Activated CD4-positive, alpha-beta T cell treated with anti-CD3 and anti-CD28 coated beads for 48 hours (primary cell): ENCODE data around the gene P2RX4.
"Not testable (repeated sequence)": the region's sequence is repeated elsewhere in the genome, so short reads cannot be mapped to it uniquely, and the experiment has no call there.

Experiments
- DNase-seq: peaks from one replicate; pipeline ENCODE4 v3.0.0-alpha.2; 2020

Gene P2RX4

DNA sequence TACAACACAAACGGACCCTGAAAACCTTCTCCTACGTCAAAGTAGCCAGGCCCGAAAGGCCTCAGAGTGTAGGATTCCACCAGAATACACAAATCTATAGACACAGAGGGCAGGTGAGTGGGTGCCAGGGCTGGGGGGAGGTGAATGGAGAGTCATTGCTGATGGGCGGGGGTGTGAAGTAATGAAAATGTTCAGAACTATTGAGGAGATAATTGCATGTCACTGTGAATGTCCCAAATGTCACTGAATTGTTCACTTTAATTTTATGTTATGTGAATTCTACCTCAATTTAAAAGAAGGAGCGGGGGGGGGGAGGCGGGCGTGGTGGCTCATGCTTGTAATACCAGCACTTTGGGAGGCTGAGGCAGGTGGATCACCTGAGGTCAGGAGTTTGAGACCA is 36.0 kb downstream of the P2RX4 start:
- DNase-seq: no peak

DNA sequence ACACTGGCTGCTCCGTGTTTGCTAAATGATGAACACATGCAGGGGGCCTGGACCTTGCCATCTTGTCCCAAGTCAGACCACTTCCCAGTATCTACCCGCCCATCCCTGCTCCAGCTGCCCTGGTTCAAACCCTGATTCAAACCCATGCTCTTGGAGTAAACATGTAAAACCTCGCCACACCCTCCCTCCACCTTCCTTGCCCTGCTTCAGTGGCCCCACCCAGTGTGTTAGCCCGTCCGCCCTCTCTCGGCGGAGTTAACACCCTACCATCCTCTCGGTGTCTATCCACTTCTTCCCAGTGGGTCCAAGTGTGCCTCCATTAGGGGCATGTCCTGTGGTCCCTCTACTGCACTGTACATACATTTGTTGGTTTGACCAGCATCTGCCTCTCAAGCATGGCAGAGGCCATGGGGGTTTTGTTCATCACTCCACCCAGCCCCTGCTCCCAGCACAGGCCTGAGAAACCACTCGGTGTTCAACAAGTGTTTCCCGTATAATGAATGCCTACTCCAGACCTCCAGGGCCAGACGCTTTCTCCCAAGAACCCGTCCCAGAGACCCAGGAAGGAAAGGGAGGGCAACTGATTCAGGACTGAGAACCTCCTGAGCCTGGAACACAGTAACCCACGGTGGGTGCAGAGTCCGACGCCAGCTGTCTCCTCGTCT is 37.1 kb downstream of the P2RX4 start:
- no peak for DNase-seq

DNA sequence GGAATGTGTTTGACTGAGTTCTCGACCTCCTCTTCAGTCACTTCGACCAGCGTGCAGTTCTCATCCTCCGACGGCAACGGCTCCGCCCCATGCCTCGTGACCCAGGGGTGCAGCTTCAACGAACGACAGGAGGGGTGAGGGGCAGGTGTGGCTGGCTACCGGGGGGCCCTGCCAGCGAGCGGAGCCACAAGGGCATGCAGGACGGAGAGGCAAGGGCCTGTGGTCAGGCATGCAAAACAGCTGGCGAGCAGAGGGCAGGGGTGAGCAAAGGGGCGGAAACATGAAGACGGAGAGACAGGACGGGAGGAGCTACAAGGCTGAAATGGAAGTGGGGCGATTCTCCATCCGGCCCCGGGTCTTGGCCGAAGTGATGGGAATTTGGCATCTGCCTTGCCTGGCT is 38.7 kb downstream of the P2RX4 start:
- DNase-seq: no peak

DNA sequence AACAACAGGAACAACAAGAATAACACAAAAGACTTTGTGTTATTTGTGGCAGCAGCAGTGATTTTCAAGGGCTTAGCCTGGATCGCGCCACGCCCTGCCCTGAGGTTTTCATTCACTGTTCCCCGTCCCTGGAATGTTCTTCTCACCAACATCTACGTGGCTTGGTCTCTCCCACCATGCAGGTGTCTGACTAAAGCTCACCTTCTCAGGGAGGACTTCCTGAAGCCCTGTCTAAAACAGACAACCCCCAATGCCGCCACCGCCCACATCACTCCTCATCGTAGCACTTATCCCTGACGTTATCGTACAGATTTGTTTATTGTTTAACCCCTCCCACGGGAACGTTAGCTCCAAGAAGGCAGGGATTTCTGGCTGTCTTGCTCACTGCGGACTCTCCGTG is 40.4 kb downstream of the P2RX4 start:
- DNase-seq: no peak

DNA sequence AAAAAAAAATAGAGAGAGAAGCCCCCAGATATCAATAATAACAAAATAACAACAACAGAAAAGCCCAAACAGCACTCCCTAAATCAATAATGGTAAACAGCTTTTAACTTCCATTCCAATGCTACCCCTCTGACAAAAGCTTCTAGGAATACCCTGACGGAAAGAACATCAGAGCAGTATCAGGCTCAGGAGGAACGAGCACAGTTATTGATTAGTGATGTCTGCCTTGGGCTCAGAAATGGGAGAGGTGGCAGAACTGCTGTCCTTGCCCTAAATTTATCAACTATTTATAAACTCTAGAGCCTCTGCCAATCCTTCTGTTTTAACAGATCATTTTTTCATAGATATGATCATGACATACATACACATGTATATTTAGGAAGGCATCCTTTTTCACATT is 41.9 kb downstream of the P2RX4 start:
- DNase-seq: no peak

DNA sequence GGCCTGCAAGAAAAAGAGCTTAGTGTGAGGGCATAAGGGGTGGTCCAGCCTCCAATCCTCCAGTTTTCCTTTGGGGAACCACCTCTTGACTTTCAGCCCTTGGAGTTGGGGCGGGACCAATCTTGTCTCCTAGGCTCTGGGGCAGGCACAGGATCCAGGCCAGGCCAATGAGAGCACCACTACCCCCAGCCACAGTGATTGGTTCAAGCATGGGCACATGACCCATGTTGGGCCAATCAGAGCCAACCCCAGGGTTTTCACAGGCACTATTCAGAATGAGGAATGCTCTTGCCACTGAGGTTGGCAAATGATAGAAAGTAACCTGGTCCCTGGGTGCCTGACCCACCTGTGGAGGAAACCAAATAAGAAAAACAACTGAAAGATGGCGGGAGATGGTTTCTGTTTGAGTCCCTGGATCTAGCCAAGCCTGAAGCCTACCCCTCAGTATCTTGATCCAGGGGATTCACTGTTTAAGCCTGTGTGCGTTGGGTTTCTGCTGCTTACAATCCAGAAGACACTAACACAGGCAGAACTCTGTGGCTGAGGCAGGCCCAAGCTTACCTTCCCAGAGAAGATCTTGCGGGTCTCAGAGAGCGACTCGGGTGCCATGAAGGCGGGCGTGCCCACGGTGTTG is 42.9 kb downstream of the P2RX4 start:
- no peak for DNase-seq

DNA sequence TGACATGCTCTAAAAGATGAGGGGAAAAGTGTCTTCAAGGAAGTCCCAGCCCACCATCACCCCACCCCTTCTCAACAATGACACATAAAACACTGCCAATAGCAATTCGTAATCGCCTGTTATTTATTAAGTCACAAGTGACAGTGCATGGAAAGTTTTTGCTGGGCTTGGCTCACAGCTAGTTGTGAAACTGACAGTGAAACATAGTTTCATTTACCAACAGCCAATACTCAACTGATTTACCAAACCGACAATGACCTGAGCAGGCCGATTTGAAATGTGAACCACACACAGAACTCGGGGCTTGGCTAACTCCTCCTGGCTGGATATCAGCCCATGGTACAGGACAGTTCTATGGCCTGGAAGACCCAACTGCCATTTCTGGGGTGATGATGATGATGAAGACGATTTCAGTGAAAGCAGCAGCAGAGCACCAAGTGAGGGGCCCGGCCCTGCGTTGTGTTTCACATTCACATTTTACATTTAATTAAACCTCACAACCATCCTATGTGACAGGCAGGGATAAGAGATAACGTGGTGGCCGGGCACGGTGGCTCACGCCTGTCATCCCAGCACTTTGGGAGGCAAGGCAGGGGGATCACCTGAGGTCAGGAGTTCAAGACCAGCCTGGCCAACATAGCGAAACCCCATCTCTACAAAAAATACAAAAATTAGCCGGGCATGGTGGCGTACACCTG is 43.9 kb downstream of the P2RX4 start:
- no peak for DNase-seq

DNA sequence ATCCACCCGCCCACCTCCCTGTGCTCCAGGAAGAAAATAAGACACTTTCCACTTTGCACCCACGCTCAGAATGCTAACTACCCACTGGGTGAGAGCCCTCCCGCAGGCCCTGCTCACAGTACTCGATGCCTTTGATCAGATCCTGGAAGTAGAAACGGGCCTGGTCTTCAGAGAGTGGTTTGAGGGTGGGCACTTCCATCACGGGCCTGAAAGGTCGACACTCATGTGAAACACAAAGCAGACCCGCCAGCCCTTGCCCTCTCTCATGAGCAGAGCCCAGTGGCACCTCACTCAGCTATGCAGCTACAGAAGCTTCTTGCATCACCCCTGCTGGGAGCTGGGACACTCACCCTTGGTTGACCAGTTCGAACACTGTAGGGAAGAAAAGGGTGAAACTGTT is 45.5 kb downstream of the P2RX4 start:
- no peak for DNase-seq

DNA sequence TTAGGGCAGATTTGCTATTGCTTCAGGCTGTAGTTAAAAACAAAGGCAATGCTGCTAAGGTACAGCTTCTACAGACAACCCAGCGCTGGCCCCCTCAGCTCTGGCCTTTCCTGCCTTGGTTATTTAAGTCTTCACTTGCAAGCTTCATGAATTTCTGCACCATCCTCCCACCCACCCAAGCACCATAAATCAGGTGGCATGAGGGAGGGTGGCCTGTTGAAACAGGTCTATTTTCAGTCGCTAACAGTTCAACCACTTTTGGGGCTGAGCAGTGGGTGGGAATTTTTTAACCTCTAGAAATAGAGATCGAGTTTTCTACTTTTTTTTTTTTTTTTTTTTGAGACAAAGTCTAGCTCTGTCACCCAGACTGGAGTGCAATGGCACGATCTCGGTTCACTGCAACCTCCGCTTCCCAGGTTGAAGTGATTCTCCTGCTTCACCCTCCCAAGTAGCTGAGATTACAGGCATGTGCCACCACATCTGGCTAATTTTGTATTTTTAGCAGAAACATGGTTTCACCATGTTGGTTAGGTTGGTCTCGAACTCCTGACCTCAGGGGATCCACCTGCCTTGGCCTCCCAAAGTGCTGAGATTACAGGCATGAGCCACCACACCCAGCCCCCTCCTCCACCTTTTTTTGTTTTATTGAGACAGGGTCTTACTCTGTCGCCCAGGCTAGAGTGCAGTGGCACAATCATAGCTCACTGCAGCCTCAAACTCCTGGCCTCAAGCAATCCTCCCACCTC is 47.9 kb downstream of the P2RX4 start:
- DNase-seq: not testable (repeated sequence)

DNA sequence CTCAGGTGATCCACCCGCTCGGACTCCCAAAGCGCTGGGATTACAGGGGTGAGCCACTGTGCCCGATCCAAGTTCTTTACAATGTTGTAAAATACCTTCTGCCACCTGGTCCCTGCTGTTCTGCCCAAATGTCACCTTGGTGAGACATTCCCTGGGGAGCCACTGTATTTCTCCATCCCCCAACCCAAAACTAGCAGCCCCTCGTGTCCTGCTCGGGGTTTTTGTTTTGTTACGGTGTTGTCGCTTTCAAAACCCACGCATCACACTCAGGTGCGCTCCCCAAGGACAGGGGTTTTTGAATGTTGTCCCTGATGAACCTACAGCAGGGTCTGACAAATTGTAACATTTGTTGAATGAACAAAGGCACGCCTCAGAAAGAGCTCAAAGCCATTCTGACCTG is 49.1 kb downstream of the P2RX4 start:
- no peak for DNase-seq

DNA sequence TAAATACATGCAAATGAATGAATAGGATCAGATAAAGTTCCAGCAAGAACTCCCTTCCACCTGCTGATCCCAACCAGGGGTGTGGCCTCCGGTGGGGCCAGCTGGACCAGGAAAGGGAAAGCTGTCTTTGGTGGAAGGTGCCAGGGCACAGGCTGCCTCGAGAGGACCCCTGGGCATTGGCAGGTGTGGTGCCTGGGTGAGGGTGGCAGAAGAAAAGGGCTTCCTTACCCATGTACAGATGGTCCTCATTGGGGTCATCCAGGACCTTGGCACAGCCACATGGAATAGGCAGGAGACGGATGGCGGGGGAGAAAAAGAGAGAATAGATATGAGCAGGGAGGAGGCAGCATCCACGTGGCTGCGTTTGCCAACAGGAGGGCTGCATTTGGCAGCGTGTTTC is 50.2 kb downstream of the P2RX4 start:
- DNase-seq: no peak

DNA sequence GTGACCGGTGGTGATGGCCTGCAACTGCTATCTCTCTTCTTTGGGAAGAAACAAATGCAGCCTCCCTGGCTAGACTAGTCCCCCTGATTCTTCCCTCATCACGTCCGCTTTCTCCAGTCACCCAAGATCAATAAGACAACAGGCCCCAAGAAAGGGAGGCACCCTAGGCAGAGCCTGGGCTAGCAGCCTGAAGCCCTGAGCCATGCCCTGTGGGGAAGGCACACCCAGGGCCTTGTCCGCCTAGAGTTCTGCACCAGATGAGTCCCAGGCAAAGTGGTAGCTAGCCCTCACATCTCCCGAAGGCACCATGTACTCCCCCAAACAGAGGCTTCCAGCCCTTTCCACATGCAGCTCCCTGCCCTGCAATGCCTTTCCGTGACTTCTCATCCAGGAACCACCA is 51.5 kb downstream of the P2RX4 start:
- no peak for DNase-seq

DNA sequence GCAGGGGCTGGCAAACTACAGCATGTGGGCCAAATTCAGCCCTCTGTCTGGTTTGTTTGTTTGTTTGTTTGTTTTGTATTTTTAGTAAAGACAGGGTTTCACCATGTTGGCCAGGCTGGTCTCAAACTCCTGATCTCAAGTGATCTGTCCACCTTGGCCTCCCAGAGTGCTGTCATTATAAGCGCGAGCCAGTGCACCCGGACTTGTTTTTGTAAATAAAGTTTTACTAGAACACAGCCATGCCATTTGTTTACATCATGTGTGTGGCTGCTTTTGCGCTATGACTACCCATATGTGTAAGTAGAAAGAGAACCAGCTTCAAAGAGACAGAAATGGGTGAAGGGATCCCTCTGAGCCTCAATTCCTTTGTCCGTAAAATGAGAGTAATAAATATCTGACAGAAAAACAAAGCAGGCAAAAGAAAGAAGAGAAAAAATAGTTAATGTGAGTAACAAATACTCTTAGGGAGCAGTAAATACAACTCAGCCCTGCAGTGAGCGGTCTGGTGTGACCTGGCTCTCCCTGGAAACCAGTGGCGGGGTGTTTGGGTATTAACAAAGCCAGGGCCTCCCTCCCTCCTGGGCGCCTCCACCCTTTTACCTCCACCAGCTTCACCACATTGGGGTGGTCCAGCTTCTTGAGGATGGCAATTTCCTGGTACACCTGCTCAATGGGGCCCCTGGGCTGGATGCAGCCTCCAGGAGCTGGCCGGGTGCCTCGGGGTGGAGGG is 53.4 kb downstream of the P2RX4 start:
- no peak for DNase-seq

DNA sequence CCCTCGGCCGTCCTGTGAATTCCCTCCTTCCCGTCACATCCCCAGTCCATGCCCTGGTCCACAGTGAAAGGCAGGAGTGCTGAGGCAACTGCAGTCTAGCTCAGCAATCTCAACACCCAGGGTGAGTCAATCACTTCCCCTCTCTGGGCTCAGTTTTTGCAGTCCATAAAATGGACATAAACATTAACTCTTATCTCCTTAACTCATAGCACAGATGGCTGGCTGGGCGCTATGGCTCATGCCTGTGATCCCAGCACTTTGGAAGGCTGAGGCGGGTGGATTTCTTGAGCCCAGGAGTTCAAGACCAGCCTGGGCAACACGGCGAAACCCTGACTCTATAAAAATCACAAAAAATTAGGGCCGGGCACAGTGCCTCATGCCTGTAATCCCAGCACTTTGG is 54.2 kb downstream of the P2RX4 start:
- no peak for DNase-seq

DNA sequence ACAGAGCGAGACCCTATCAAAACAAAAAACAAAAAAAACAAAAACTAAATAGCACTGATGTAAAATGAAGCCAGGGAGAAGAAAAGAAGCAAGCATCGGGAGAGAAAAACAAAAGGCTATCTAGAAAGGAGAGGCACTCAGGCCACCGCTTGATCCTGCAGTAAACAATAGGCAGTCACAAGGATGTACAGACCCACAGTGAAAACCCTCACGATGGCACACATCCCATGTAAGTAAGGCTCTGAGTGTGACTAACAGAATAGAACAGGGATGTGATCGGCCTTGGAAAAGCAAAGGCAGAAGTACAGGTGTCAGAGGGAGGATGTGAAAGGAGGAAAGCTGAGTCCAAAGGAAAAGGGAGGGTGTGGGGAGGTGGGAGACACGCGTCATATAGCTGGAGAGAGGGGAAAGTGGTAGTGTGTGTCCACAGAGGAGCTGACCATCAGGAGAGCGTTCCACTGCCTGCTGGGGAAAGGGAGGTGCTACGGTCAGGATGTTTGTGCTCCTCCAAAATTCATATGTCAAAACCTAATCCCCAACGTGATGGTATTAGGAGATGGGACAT is 55.1 kb downstream of the P2RX4 start:
- DNase-seq: no peak

DNA sequence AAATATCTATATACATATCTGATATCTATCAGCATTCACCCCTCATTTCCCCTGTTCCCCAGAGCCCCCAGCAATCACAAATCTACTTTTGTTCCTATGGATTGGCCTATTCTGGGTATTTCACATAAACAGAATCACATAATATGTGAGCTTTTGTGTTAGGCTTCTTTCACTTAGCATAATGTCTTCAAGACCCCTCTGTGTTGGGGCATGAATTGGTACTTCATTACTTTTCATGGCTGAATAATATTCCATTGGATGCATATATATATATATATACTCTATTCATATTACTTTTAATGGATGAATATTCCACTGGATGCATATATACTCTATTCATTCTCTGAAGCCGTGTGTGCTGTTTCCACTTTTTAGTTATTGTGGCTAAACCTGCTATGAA is 57.9 kb downstream of the P2RX4 start:
- DNase-seq: no peak

DNA sequence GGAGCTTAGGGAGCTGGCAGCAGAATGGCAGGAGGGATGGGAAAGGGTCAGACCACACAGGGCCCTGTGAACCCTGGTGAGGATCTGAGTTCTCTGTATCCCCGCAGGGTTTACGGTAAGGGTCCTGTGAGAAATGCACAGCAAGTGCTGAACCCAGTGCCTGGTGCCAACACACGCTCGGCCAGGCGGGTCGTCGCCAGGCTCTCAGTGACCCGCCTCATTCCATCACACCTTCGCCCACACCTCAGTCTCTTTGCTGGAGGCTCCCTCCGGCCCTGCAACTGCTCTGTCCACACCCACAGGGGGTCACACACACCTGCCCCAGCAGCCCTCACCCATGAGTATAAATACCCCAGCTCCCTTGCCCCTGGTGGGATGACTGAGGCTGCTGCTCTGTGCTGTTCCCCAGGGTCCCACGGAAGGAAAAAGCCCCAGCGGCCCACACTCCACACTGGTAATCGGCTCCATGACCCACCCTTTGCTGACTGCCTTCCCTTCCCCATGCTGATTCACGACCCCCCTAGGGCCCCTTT is 63.5 kb downstream of the P2RX4 start:
- DNase-seq: no peak

DNA sequence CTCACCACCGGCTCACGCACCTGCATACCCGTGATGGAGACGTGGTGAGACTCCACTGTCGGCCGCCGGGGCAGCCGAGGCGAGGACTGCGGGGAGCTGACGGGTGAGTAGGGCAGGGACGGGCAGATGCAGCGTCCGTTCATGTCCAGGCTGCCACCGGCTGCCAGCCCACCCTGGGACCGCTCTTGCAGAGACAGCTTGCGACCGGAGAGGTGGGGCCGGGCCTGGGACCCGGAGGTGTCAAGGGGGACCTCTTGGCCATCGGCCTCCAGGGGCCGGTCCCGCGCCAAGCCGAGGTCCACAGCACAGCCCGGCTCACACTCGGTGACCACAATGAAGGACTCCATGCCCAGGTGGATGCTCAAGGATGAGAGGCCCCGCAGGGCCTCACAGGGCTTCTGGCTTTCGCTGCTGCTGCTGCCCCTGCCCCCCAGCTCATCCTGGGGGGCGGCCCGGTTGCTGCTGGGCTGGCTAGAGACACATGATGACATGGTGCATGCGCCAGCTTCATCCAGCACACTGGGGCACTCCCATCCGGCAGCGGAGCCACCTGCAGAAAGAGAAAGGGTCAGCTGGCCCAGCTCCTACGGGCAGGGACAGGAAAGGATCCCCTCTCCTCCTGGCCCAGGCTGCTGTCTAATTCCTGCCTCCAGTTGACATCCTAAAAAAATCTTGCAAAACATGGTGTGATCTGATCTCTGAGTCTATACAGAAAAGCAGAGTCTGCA is 64.3 kb downstream of the P2RX4 start:
- no peak for DNase-seq

DNA sequence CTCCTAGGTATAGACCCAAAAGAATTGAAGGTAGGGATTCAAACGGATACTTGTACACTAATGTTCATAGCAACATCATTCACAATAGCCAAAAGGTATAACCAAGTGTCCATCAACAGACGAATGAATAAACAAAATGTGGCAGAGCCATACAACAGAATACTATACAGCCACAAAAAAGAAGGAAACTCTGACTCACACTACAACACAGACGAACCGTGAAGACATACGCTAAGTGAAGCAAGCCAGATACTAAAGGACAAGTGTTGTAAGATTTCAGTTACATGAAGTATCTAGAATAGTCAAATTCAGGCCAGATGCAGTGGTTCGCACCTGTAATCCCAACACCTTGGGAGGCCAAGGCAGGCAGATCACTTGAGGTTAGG is 67.4 kb downstream of the P2RX4 start:
- DNase-seq: no peak

DNA sequence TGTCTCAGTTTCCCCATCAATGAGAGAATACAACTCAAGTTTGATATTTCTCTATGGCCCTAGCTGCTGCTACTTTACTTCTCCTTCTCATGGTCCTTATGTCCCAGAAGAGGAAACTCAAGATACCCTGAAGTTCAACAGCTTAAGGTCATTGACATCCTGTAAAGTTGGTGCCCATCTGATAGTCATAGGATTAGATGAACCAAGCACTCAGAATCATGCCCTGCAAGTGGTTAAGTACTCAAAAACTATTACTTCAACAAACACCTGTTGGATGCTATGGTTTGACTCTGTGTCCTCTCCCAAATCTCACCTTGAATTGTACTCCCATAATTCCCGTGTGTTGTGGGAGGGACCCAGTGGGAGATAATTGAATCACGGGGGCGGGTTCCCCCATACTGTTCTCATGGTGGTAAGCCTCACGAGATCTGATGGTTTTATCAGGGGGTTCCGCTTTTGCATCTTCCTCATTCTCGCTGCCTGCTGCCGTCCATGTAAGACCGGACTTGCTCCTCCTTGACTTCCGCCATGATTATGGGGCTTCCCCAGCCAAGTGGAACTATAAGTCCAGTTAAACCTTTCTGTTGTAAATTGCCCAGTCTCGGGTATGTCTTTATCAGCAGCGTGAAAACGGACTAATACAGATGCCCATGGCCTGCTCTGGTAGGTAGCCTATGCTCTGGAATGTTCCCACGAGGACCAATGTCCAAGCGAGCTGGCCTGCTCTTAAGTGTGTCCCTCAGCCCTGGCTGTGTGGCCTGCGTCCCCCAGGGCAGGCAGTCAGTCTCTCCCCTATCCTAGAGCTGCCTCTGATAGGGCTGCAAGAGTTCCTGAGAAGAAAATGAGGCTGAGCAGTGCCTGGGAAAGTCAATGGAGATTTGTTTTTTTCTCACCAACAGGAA is 68.5 kb downstream of the P2RX4 start:
- DNase-seq: no peak

DNA sequence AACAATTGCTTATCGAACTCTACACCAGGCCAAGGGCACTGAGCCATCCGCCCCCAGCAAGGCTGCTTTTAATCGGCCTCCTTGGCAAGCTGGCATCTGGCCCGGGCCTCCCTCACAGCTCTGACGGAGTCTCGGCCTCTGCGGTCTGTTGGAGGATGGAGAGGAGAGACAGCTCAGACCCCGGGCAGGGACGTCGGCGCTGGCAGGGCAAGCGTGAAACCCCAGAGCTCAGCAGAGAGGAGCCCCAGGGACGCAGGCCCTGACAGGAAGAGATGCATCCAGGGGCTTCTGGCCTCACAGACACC is 69.1 kb downstream of the P2RX4 start:
- DNase-seq: no peak
